Ecto neural progenitor cell (in vitro differentiated cells): ENCODE data around the gene GPC2.

Source experiments
- DNase-seq: peaks from one replicate; pipeline ENCODE4 v3.0.0-alpha.2; 2018; ENCODE audit warnings: low spot score

Gene GPC2

GRCh38 chr7:100120733-100121036 lies 56.5 kb downstream of the GPC2 start:
- DNase-seq: no peak

GRCh38 chr7:100119970-100120732 lies 57.0 kb downstream of the GPC2 start:
- DNase-seq: peak; percentile 81
